ENCODE measurements around the gene MOB1A.
"Not testable (repeated sequence)": the region's sequence is repeated elsewhere in the genome, so short reads cannot be mapped to it uniquely, and the experiment has no call there.

Gene MOB1A

GRCh38 chr2:74199275-74199701 lies 20.6 kb upstream of the MOB1A start:
- DNase-seq (ENCODE audit: low read depth in 3 of 3, low spot score in 1 of 3) = no peak

GRCh38 chr2:74198461-74199274 lies 20.0 kb upstream of the MOB1A start, which contains the start of gene MTHFD2:
Gene MTHFD2, plus strand, starts transcription at chr2:74198615. Its CDS starts 27 bp downstream, at chr2:74198642.
- DNase-seq (ENCODE audit: low read depth in 3 of 3, low spot score in 1 of 3) = peak; percentile 68 to 86 (median 77)

- DNase-seq (ENCODE audit: low read depth in 3 of 3, low spot score in 1 of 3) = no peak
Observed at GRCh38 chr2:74198023-74198460, 19.4 kb upstream of the MOB1A start.

- no peak for DNase-seq (ENCODE audit: low read depth in 3 of 3, low spot score in 1 of 3)
Observed at GRCh38 chr2:74197049-74197448, 18.4 kb upstream of the MOB1A start.

- DNase-seq (ENCODE audit: low read depth in 3 of 3, low spot score in 1 of 3) = no peak
Observed at GRCh38 chr2:74194799-74195198, 16.1 kb upstream of the MOB1A start.

GRCh38 chr2:74191596-74192380 lies 13.1 kb upstream of the MOB1A start:
- no peak for DNase-seq (ENCODE audit: low read depth in 3 of 3, low spot score in 1 of 3)

GRCh38 chr2:74188696-74189095 lies 10.0 kb upstream of the MOB1A start:
- DNase-seq (ENCODE audit: low read depth in 3 of 3, low spot score in 1 of 3) = no peak

- no peak for DNase-seq (ENCODE audit: low read depth in 3 of 3, low spot score in 1 of 3)
Observed at GRCh38 chr2:74188018-74188601, 9.4 kb upstream of the MOB1A start.

- DNase-seq (ENCODE audit: low read depth in 3 of 3, low spot score in 1 of 3) = not testable (repeated sequence)
Observed at GRCh38 chr2:74186706-74187105, 8.0 kb upstream of the MOB1A start.

GRCh38 chr2:74186038-74186437 lies 7.4 kb upstream of the MOB1A start:
- DNase-seq (ENCODE audit: low read depth in 3 of 3, low spot score in 1 of 3) = no peak

GRCh38 chr2:74183878-74184277 lies 5.2 kb upstream of the MOB1A start:
- no peak for DNase-seq (ENCODE audit: low read depth in 3 of 3, low spot score in 1 of 3)

- DNase-seq (ENCODE audit: low read depth in 3 of 3, low spot score in 1 of 3) = no peak
Observed at GRCh38 chr2:74181739-74182138, 3.1 kb upstream of the MOB1A start.

GRCh38 chr2:74179063-74179865 lies 585 bp upstream of the MOB1A start:
- DNase-seq (ENCODE audit: low read depth in 3 of 3, low spot score in 1 of 3) = no peak

GRCh38 chr2:74177696-74178095 lies 983 bp downstream of the MOB1A start:
- DNase-seq (ENCODE audit: low read depth in 3 of 3, low spot score in 1 of 3) = no peak

GRCh38 chr2:74174909-74175308 lies 3.8 kb downstream of the MOB1A start:
- DNase-seq (ENCODE audit: low read depth in 3 of 3, low spot score in 1 of 3) = no peak

- no peak for DNase-seq (ENCODE audit: low read depth in 3 of 3, low spot score in 1 of 3)
Observed at GRCh38 chr2:74168739-74169138, 9.9 kb downstream of the MOB1A start.

- no peak for DNase-seq (ENCODE audit: low read depth in 3 of 3, low spot score in 1 of 3)
Observed at GRCh38 chr2:74164761-74165160, 13.9 kb downstream of the MOB1A start.

- DNase-seq (ENCODE audit: low read depth in 3 of 3, low spot score in 1 of 3) = no peak
Observed at GRCh38 chr2:74162951-74163350, 15.7 kb downstream of the MOB1A start.

GRCh38 chr2:74155830-74156229 lies 22.8 kb downstream of the MOB1A start:
- no peak for DNase-seq (ENCODE audit: low read depth in 3 of 3, low spot score in 1 of 3)

GRCh38 chr2:74152954-74153353 lies 25.7 kb downstream of the MOB1A start:
- DNase-seq (ENCODE audit: low read depth in 3 of 3, low spot score in 1 of 3) = no peak
